Uterus (tissue), 2 donors: ENCODE results near the gene PCDHA3.
"Not testable (repeated sequence)": the region's sequence is repeated elsewhere in the genome, so short reads cannot be mapped to it uniquely, and the experiment has no call there.

Experiments used
- CTCF ChIP-seq, 4 experiments: fragments of 200-600 bp in 2 of 4; fragments of 450-650 bp in 2 of 4; sonication (generic) in 2 of 4; IDR thresholded peaks; one replicate each; pipeline ENCODE4 v1.5.1; 2016 to 2019; ENCODE audit warnings: antibody characterized with exemption in 4 of 4, mild to moderate bottlenecking in 2 of 4, moderate library complexity in 1 of 4
- POLR2A ChIP-seq, 2 donors: fragments of 450-650 bp; IDR thresholded peaks; one replicate each; pipeline ENCODE4 v1.6.1; 2016; ENCODE audit warnings: antibody characterized with exemption in 2 of 2, mild to moderate bottlenecking in 1 of 2, moderate library complexity in 1 of 2

GRCh38 chr5:140829511-140830501 is 28.9 kb downstream of the PCDHA3 start:
- not testable (repeated sequence) for TF ChIP-seq CTCF, POLR2A (IDR thresholded peaks at IDR 0.05)
